ENCODE results near the gene RSPH1. TPM values are rescaled to one million over a fixed set of nuclear protein-coding genes. Genes with fewer than 3 reads are reported as not detected.

RSPH1 gene
- total and polyA plus RNA-seq, 2 of the 4 experiments (the other 2 are of a cell fraction) = not detected

DNA sequence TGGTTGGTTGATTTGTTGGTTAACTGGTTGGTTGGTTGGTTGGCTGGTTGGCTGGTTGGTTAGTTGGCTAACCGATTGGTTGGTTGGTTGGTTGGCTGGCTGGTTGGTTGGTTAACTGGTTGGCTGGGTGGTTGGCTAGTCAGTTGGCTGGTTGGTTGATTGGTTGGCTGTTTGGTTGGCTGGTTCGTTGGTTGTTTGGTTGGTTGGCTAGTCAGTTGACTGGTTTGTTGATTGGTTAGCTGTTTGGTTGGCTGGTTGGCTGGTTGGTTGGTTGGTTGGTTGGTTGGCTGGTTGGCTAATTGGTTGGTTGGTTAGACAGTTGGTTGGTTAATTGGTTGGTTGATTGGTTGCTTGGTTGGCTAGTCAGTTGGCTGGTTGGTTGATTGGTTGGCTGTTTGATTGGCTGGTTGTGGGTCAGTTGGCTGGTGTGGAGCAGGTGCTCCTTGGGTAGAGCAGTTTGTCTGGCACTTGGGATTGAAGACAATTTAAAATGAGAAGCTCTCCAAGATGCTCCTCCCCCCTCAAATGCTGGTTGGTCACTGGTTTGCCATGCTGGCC, 6.9 kb downstream of the RSPH1 start:
- no peak overlapping the region for H4K91ac ChIP-seq (ENCODE audit: insufficient read depth, low read depth, low read length)
- H3K4me3 ChIP-seq (ENCODE audit: insufficient read depth, low read depth, low read length) = no peak overlapping the region
- no peaks in the 10 kb centered on the region for H3K9me1 ChIP-seq (ENCODE audit: insufficient read depth, low read length)
- H3K4me1 ChIP-seq (ENCODE audit: control insufficient read depth, insufficient read depth, low read length) = no peaks in the 10 kb centered on the region
- dilution Hi-C loops (cut with HindIII; ENCODE audit: low sequenced_read_pairs, unreplicated experiment) (no loop called here), intact Hi-C loops (cut with micrococcal nuclease) (no loop called here), in situ Hi-C loops (cut with MboI; ENCODE audit: low sequenced_read_pairs) (no loop called here)
- H3K9me3 ChIP-seq (ENCODE audit: control insufficient read depth, insufficient read depth, low read length) = no peaks in the 10 kb centered on the region; the same call in 1 of the 2 replicates
- no peak overlapping the region for H2BK15ac ChIP-seq (ENCODE audit: low read depth, low read length)
- BruUV-seq (replicated peaks) = no TSS peak
- H3K36me3 ChIP-seq (ENCODE audit: control insufficient read depth, insufficient read depth, low read length) = no peaks in the 10 kb centered on the region
- 0% methylated on average over 1 of the region's 2 CpGs; no CpG with 5 or more reads in 1 of the 2 experiments for WGBS, 2 experiments (ENCODE audit: extremely low coverage in 2 of 2, insufficient read length in 1 of 2)
- H2AK5ac ChIP-seq (ENCODE audit: low read depth, low read length) = no peak overlapping the region
- no peak overlapping the region for H3K56ac ChIP-seq (ENCODE audit: extremely low read depth, insufficient read depth, low read length)
- no peak overlapping the region for H2AK9ac ChIP-seq (replicated peaks; ENCODE audit: low read depth, low read length, poor library complexity)
- DNase-seq (no peak), ATAC-seq (ENCODE audit: low read depth) (no peak)
- no peak overlapping the region for H3K4me2 ChIP-seq (ENCODE audit: low read depth, low read length)
- no peaks in the 10 kb centered on the region for H3K79me1 ChIP-seq (ENCODE audit: low read depth in 1 of 2, low read length in 2 of 2)
- no peak overlapping the region for H3K9ac ChIP-seq (ENCODE audit: low read depth, low read length)
- H3K14ac ChIP-seq (replicated peaks; ENCODE audit: low read depth, low read length) = no peak overlapping the region
- no peak overlapping the region for H4K5ac ChIP-seq (ENCODE audit: low read depth, low read length)
- H3K23ac ChIP-seq (ENCODE audit: low read depth, low read length) = no peak overlapping the region
- H4K8ac ChIP-seq (ENCODE audit: low read depth in 2 of 2, low read length in 2 of 2) = no peak overlapping the region
- no peak overlapping the region for H2AFZ ChIP-seq (replicated peaks; ENCODE audit: low read length, poor library complexity)
- TF ChIP-seq, protein P1, sequence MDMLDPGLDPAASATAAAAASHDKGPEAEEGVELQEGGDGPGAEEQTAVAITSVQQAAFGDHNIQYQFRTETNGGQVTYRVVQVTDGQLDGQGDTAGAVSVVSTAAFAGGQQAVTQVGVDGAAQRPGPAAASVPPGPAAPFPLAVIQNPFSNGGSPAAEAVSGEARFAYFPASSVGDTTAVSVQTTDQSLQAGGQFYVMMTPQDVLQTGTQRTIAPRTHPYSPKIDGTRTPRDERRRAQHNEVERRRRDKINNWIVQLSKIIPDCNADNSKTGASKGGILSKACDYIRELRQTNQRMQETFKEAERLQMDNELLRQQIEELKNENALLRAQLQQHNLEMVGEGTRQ (IDR thresholded peaks at IDR 0.05; ENCODE audit: low read depth, low read length) = no peak
- no peak for TF ChIP-seq RFX5 (IDR thresholded peaks at IDR 0.05; ENCODE audit: low read depth, low read length)
- TF ChIP-seq FOS (IDR thresholded peaks at IDR 0.05; ENCODE audit: low read depth, low read length) = no peak
- CTCF ChIA-PET = no interaction called here
- H3K27ac ChIP-seq (ENCODE audit: insufficient read depth, low read length) = no peak overlapping the region
- no peaks in the 10 kb centered on the region for H4K20me1 ChIP-seq (ENCODE audit: insufficient read depth, low read length)
- no peak overlapping the region for H2BK120ac ChIP-seq (ENCODE audit: low read depth, low read length)
- H2BK20ac ChIP-seq (ENCODE audit: low read depth, low read length) = no peak overlapping the region
- H3K27me3 ChIP-seq (ENCODE audit: control insufficient read depth, insufficient read depth, low read length) = peaks cover 25% of the 10 kb centered on the region; the same call in 1 of the 2 replicates
- POLR2A ChIA-PET (ENCODE audit: unreplicated experiment) = no interaction called here
- H3K18ac ChIP-seq (ENCODE audit: low read depth, low read length) = no peak overlapping the region
- H3K4ac ChIP-seq (ENCODE audit: low read depth, low read length) = no peak overlapping the region
- no peak overlapping the region for H2BK5ac ChIP-seq (ENCODE audit: low read depth, low read length, poor library complexity, severe bottlenecking)

Data from IMR-90 (cell line).